ENCODE data around the gene LBH. TPM values are rescaled to one million over a fixed set of nuclear protein-coding genes. Genes with fewer than 3 reads are reported as not detected.

The LBH gene
- total and polyA plus RNA-seq, 2 of the 13 experiments (the other 11 are each of a cell fraction or from before 2014, with no cell fraction given) = 0.09 to 0.25 TPM

GRCh38 chr2:30273574-30273929 lies 42.2 kb downstream of the LBH start:
- no peaks in the 10 kb centered on the region for H4K20me1 ChIP-seq (ENCODE audit: insufficient read depth, low read length)
- no peak for TF ChIP-seq RFX3 (CRISPR knock-in tag; IDR thresholded peaks at IDR 0.05)
- no peak for TF ChIP-seq ZNF75D (CRISPR knock-in tag; IDR thresholded peaks at IDR 0.05; ENCODE audit: borderline replicate concordance)
- no peak for TF ChIP-seq KDM5B (CRISPR knock-in tag; IDR thresholded peaks at IDR 0.05; ENCODE audit: borderline replicate concordance)
- TF ChIP-seq SATB2 (CRISPR knock-in tag; IDR thresholded peaks at IDR 0.05) = no peak
- no peak for TF ChIP-seq ZBTB25 (CRISPR knock-in tag; IDR thresholded peaks at IDR 0.05)
- TF ChIP-seq SIX4 (CRISPR knock-in tag; IDR thresholded peaks at IDR 0.05) = no peak
- TF ChIP-seq ZNF24 (IDR thresholded peaks at IDR 0.05) = no peak
- TF ChIP-seq ZNF674 (CRISPR knock-in tag; IDR thresholded peaks at IDR 0.05; ENCODE audit: low read depth) = no peak
- no peak for TF ChIP-seq ZBTB38 (CRISPR knock-in tag; IDR thresholded peaks at IDR 0.05)
- no peak for TF ChIP-seq LRRFIP1 (CRISPR knock-in tag; conservative IDR thresholded peaks at IDR 0.05)
- TF ChIP-seq PHF5A (CRISPR knock-in tag; IDR thresholded peaks at IDR 0.05; ENCODE audit: low read depth, unreplicated experiment) = no peak
- TF ChIP-seq SRF (IDR thresholded peaks at IDR 0.05; ENCODE audit: low read depth, low read length) = no peak
- TF ChIP-seq PPARG (CRISPR knock-in tag; conservative IDR thresholded peaks at IDR 0.05) = no peak
- TF ChIP-seq MED8 (CRISPR knock-in tag; IDR thresholded peaks at IDR 0.05; ENCODE audit: insufficient replicate concordance) = no peak
- TF ChIP-seq ZNF768 (CRISPR knock-in tag; IDR thresholded peaks at IDR 0.05) = no peak
- TF ChIP-seq AKAP8 (CRISPR knock-in tag; IDR thresholded peaks at IDR 0.05) = no peak
- no peak for TF ChIP-seq KDM3A (CRISPR knock-in tag; IDR thresholded peaks at IDR 0.05; ENCODE audit: low read depth)
- TF ChIP-seq, protein P1, sequence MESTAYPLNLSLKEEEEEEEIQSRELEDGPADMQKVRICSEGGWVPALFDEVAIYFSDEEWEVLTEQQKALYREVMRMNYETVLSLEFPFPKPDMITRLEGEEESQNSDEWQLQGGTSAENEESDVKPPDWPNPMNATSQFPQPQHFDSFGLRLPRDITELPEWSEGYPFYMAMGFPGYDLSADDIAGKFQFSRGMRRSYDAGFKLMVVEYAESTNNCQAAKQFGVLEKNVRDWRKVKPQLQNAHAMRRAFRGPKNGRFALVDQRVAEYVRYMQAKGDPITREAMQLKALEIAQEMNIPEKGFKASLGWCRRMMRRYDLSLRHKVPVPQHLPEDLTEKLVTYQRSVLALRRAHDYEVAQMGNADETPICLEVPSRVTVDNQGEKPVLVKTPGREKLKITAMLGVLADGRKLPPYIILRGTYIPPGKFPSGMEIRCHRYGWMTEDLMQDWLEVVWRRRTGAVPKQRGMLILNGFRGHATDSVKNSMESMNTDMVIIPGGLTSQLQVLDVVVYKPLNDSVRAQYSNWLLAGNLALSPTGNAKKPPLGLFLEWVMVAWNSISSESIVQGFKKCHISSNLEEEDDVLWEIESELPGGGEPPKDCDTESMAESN (CRISPR knock-in tag; conservative IDR thresholded peaks at IDR 0.05) = no peak
- TF ChIP-seq HHEX (CRISPR knock-in tag; IDR thresholded peaks at IDR 0.05) = no peak
- no peaks in the 10 kb centered on the region for H3K36me3 ChIP-seq (replicated peaks in 1 of 2; ENCODE audit: control insufficient read depth in 1 of 2, insufficient read depth in 2 of 2, low read length in 2 of 2)
- no peak overlapping the region for H3K4me2 ChIP-seq (ENCODE audit: low read depth, low read length)
- ChIA-PET POLR2A (no interaction called here), CTCF (ENCODE audit: low intra/inter-chr PET ratio, low total read pairs) (no interaction called here)
- in situ Hi-C loops (cut with HindIII; ENCODE audit: extremely low pct_ligation_motif_present, low pct_unique_long_range_greater_than_20kb) (no loop called here), intact Hi-C loops (cut with micrococcal nuclease; ENCODE audit: unreplicated experiment) (no loop called here)
- 43% methylated on average over 3 of the region's 3 CpGs for WGBS (ENCODE audit: low lambda C conversion rate)
- ATAC-seq = no peak
- DNase-seq (ENCODE audit: low spot score) = no peak
- H3K4me3 ChIP-seq (replicated peaks in 1 of 3; ENCODE audit: insufficient read depth in 1 of 3, low read depth in 2 of 3, low read length in 3 of 3) = no peak overlapping the region
- no peaks in the 10 kb centered on the region for H3K9me3 ChIP-seq (ENCODE audit: low read length)
- H3K4me1 ChIP-seq (ENCODE audit: insufficient read depth, low read length) = peaks cover 7% of the 10 kb centered on the region
- no TSS peak for BruUV-seq (replicated peaks)
- peaks cover 0 to 8% of the 10 kb centered on the region in 2 experiments; a peak in 3 of 5 replicates for H3K27me3 ChIP-seq (ENCODE audit: control insufficient read depth in 1 of 2, insufficient read depth in 2 of 2, low read length in 2 of 2)
- no peaks in the 10 kb centered on the region for H3K79me2 ChIP-seq (ENCODE audit: insufficient read depth, low read length)
- H3K27ac ChIP-seq (ENCODE audit: extremely low read length, insufficient read depth, low read length) = no peak overlapping the region
- no peak overlapping the region for H3K9ac ChIP-seq (ENCODE audit: insufficient read depth, low read depth, low read length)
- H2AFZ ChIP-seq (ENCODE audit: low read length) = no peak overlapping the region
- no peak for FAIRE-seq
